HG02623 (cell line): ENCODE data around the gene TAT.
"Not testable (repeated sequence)": the region's sequence is repeated elsewhere in the genome, so short reads cannot be mapped to it uniquely, and the experiment has no call there.

Source experiments
- ATAC-seq: cut with Tn5 transposase; IDR thresholded peaks from one replicate; pipeline ENCODE4 v1.9.1; 2021; ENCODE audit warnings: moderate library complexity; ENCODE audit not compliant: unreplicated experiment

TAT gene

GRCh38 chr16:71576971-71577370 lies at the start of gene TAT:
Gene TAT, minus strand, starts transcription at chr16:71577092. Its CDS starts 677 bp downstream, at chr16:71576415.
- no peak for ATAC-seq

- ATAC-seq, result no peak
These were observed 49.3 kb upstream of the TAT start, which contains the start of gene MARVELD3 for GRCh38 chr16:71626018-71626857. Gene MARVELD3, plus strand, starts transcription at chr16:71626184. Its CDS starts 46 bp downstream, at chr16:71626230.

- no peak for ATAC-seq
These were observed 48.4 kb upstream of the TAT start for GRCh38 chr16:71625113-71625850.

GRCh38 chr16:71623597-71623996 lies 46.7 kb upstream of the TAT start:
- ATAC-seq, result no peak

GRCh38 chr16:71622088-71622487 lies 45.2 kb upstream of the TAT start:
- ATAC-seq, result no peak

- no peak for ATAC-seq
These were observed 41.5 kb upstream of the TAT start for GRCh38 chr16:71618429-71618828.

- not testable (repeated sequence) for ATAC-seq
These were observed 38.1 kb upstream of the TAT start for GRCh38 chr16:71614956-71615355.

- ATAC-seq, result no peak
These were observed 34.3 kb upstream of the TAT start for GRCh38 chr16:71610936-71611871.

- ATAC-seq, result no peak
These were observed 33.6 kb upstream of the TAT start for GRCh38 chr16:71610447-71610846.

GRCh38 chr16:71609066-71609465 lies 32.2 kb upstream of the TAT start:
- no peak for ATAC-seq

- ATAC-seq, result no peak
These were observed 23.9 kb upstream of the TAT start for GRCh38 chr16:71600822-71601221.

- not testable (repeated sequence) for ATAC-seq
These were observed 21.5 kb upstream of the TAT start for GRCh38 chr16:71598426-71598825.

- ATAC-seq, result not testable (repeated sequence)
These were observed 18.5 kb upstream of the TAT start for GRCh38 chr16:71595340-71595826.

- no peak for ATAC-seq
These were observed 17.2 kb upstream of the TAT start for GRCh38 chr16:71594000-71594646.

GRCh38 chr16:71593048-71593999 lies 16.4 kb upstream of the TAT start:
- no peak for ATAC-seq

GRCh38 chr16:71591917-71592316 lies 15.0 kb upstream of the TAT start:
- ATAC-seq, result no peak

- no peak for ATAC-seq
These were observed 13.7 kb upstream of the TAT start for GRCh38 chr16:71590584-71590983.

- ATAC-seq, result not testable (repeated sequence)
These were observed 13.2 kb upstream of the TAT start for GRCh38 chr16:71590071-71590470.

- ATAC-seq, result not testable (repeated sequence)
These were observed 12.4 kb upstream of the TAT start for GRCh38 chr16:71589334-71589733.
